Measurements from ENCODE around the gene LYZL1. TPM values are rescaled to one million over a fixed set of nuclear protein-coding genes. Genes with fewer than 3 reads are reported as not detected.

Gene LYZL1
- total and polyA plus RNA-seq, 12 donors = not detected

- intact Hi-C loops (cut with DNase I) = no loop called here
- Histone ChIP-seq H3K36me3 (replicated peaks in 1 of 2) (no peaks in the 10 kb centered on the region), H3K27me3 (no peaks in the 10 kb centered on the region), H3K4me1 (replicated peaks in 1 of 2) (peaks cover 0 to 7% of the 10 kb centered on the region in 2 donors), H3K27ac (no peak overlapping the region), H3K9me3 (replicated peaks in 1 of 3) (no peaks in the 10 kb centered on the region), H3K4me3 (no peak overlapping the region)
- 60 to 69% (median 62%) methylated on average over 17 to 18 of the region's 18 CpGs for WGBS, 4 donors
- TF ChIP-seq POLR2A (IDR thresholded peaks at IDR 0.05) (no peak), CTCF (IDR thresholded peaks at IDR 0.05) (no peak)
- DNase-seq = no peak
Measured at GRCh38 chr10:29252811-29253689, 35.8 kb upstream of the LYZL1 start.

- WGBS, 4 donors = 65 to 78% (median 70%) methylated on average over 3 of the region's 3 CpGs
- intact Hi-C loops (cut with DNase I) = no loop called here
- H3K36me3 ChIP-seq (replicated peaks in 1 of 2) = no peaks in the 10 kb centered on the region
- peaks cover 0 to 7% of the 10 kb centered on the region in 2 donors for H3K4me1 ChIP-seq (replicated peaks in 1 of 2)
- DNase-seq = no peak
- no peak overlapping the region for H3K27ac ChIP-seq
- no peaks in the 10 kb centered on the region for H3K27me3 ChIP-seq
- H3K4me3 ChIP-seq = no peak overlapping the region
- H3K9me3 ChIP-seq (replicated peaks in 1 of 3) = no peaks in the 10 kb centered on the region
- TF ChIP-seq CTCF (IDR thresholded peaks at IDR 0.05) = no peak
- TF ChIP-seq POLR2A (IDR thresholded peaks at IDR 0.05) = no peak
Measured at GRCh38 chr10:29253690-29254029, 35.2 kb upstream of the LYZL1 start.

GRCh38 chr10:29254123-29255046 is 34.5 kb upstream of the LYZL1 start:
- 53 to 60% (median 58%) methylated on average over 7 to 9 of the region's 9 CpGs for WGBS, 4 donors
- intact Hi-C loops (cut with DNase I) = no loop called here
- no peaks in the 10 kb centered on the region for H3K9me3 ChIP-seq (replicated peaks in 1 of 3)
- H3K4me3 ChIP-seq = no peak overlapping the region
- DNase-seq = no peak
- H3K27me3 ChIP-seq = no peaks in the 10 kb centered on the region
- H3K4me1 ChIP-seq (replicated peaks in 1 of 2) = peaks cover 0 to 7% of the 10 kb centered on the region in 2 donors
- no peaks in the 10 kb centered on the region for H3K36me3 ChIP-seq (replicated peaks in 1 of 2)
- no peak for TF ChIP-seq CTCF (IDR thresholded peaks at IDR 0.05)
- TF ChIP-seq POLR2A (IDR thresholded peaks at IDR 0.05) = no peak
- H3K27ac ChIP-seq = no peak overlapping the region

- intact Hi-C loops (cut with DNase I) = no loop called here
- H3K4me3 ChIP-seq = no peak overlapping the region
- H3K27me3 ChIP-seq = no peaks in the 10 kb centered on the region
- DNase-seq = no peak
- no peak overlapping the region for H3K27ac ChIP-seq
- no peak for TF ChIP-seq CTCF (IDR thresholded peaks at IDR 0.05)
- no peak for TF ChIP-seq POLR2A (IDR thresholded peaks at IDR 0.05)
- WGBS, 4 donors = 67 to 86% (median 72%) methylated on average over 3 of the region's 3 CpGs
- peaks cover 0 to 7% of the 10 kb centered on the region in 2 donors for H3K4me1 ChIP-seq (replicated peaks in 1 of 2)
- H3K9me3 ChIP-seq (replicated peaks in 1 of 3) = no peaks in the 10 kb centered on the region
- H3K36me3 ChIP-seq (replicated peaks in 1 of 2) = no peaks in the 10 kb centered on the region
Measured at GRCh38 chr10:29255104-29255503, 33.8 kb upstream of the LYZL1 start.
